NCI-H187 treated with DMSO at 0.1 percent for 48 hours (cell line): Measurements from ENCODE around the gene TBC1D22A.
"Not testable (repeated sequence)": the region's sequence is repeated elsewhere in the genome, so short reads cannot be mapped to it uniquely, and the experiment has no call there.

Source experiments
- DNase-seq: peaks from one replicate; lab custom pipeline; 2025; lab: John Stamatoyannopoulos, UW

The TBC1D22A gene

GRCh38 chr22:47123827-47124442, 361.5 kb downstream of the TBC1D22A start:
- DNase-seq, result no peak

GRCh38 chr22:47124451-47124881, 362.0 kb downstream of the TBC1D22A start:
- DNase-seq, result no peak

- no peak for DNase-seq
Observed at GRCh38 chr22:47124961-47125360, 362.5 kb downstream of the TBC1D22A start.

GRCh38 chr22:47125603-47126002, 363.2 kb downstream of the TBC1D22A start:
- DNase-seq, result no peak

- DNase-seq, result no peak
Observed at GRCh38 chr22:47126344-47126811, 363.9 kb downstream of the TBC1D22A start.

- no peak for DNase-seq
Observed at GRCh38 chr22:47127441-47127871, 365.0 kb downstream of the TBC1D22A start.

GRCh38 chr22:47128216-47128615, 365.8 kb downstream of the TBC1D22A start:
- no peak for DNase-seq

GRCh38 chr22:47128622-47129215, 366.3 kb downstream of the TBC1D22A start:
- no peak for DNase-seq

GRCh38 chr22:47129902-47130635, 367.6 kb downstream of the TBC1D22A start:
- no peak for DNase-seq

- no peak for DNase-seq
Observed at GRCh38 chr22:47130883-47131631, 368.6 kb downstream of the TBC1D22A start.

GRCh38 chr22:47131632-47132427, 369.4 kb downstream of the TBC1D22A start:
- DNase-seq, result no peak

- no peak for DNase-seq
Observed at GRCh38 chr22:47132428-47132825, 370.0 kb downstream of the TBC1D22A start.

- DNase-seq, result no peak
Observed at GRCh38 chr22:47133061-47133969, 370.9 kb downstream of the TBC1D22A start.

- no peak for DNase-seq
Observed at GRCh38 chr22:47134222-47134621, 371.8 kb downstream of the TBC1D22A start.

- DNase-seq, result no peak
Observed at GRCh38 chr22:47135338-47135737, 372.9 kb downstream of the TBC1D22A start.

GRCh38 chr22:47136050-47136449, 373.6 kb downstream of the TBC1D22A start:
- no peak for DNase-seq

GRCh38 chr22:47136671-47137070, 374.2 kb downstream of the TBC1D22A start:
- DNase-seq, result no peak

- DNase-seq, result no peak
Observed at GRCh38 chr22:47139013-47139789, 376.8 kb downstream of the TBC1D22A start.

- no peak for DNase-seq
Observed at GRCh38 chr22:47139790-47140119, 377.3 kb downstream of the TBC1D22A start.

GRCh38 chr22:47140975-47141374, 378.5 kb downstream of the TBC1D22A start:
- DNase-seq, result not testable (repeated sequence)
